ENCODE measurements around the gene DERA.
"Not testable (repeated sequence)": the region's sequence is repeated elsewhere in the genome, so short reads cannot be mapped to it uniquely, and the experiment has no call there.

GRCh38 chr12:15914131-15914530 is 3.0 kb downstream of the DERA start:
- TF ChIP-seq CTCF, EZH2 (IDR thresholded peaks at IDR 0.05): not testable (repeated sequence)
